ENCODE measurements around the gene URI1. TPM values are rescaled to one million over a fixed set of nuclear protein-coding genes. Genes with fewer than 3 reads are reported as not detected.

URI1 gene
- total and polyA plus RNA-seq, 2 of the 8 experiments (the other 6 are each of a cell fraction or from before 2014, with no cell fraction given), result 27.7 to 64.3 TPM

GRCh38 chr19:30064348-30064699 lies 122.3 kb downstream of the URI1 start:
- Histone ChIP-seq H4K8ac (ENCODE audit: extremely low read depth, insufficient read depth, low read length) (no peak overlapping the region), H3K4me1 (replicated peaks in 1 of 4; ENCODE audit: control insufficient read depth in 3 of 4, insufficient read depth in 4 of 4, low read length in 3 of 4) (no peaks in the 10 kb centered on the region), H2AK5ac (ENCODE audit: low read depth, low read length) (no peak overlapping the region), H3K23ac (ENCODE audit: insufficient read length) (no peak overlapping the region), H3K79me1 (ENCODE audit: low read depth, low read length) (no peaks in the 10 kb centered on the region), H3K4ac (replicated peaks; ENCODE audit: insufficient read length, low read depth, low read length) (no peak overlapping the region), H3K9me3 (ENCODE audit: insufficient read depth in 2 of 2, low read depth in 1 of 2, low read length in 1 of 2) (no peaks in the 10 kb centered on the region), H3K9ac (replicated peaks in 1 of 4; ENCODE audit: extremely low read depth in 1 of 4, low read depth in 3 of 4, low read length in 3 of 4) (no peak overlapping the region), H3K4me2 (ENCODE audit: insufficient read depth in 1 of 2, low read depth in 2 of 2, low read length in 2 of 2) (no peak overlapping the region), H4K91ac (replicated peaks; ENCODE audit: insufficient read length, low read length) (no peak overlapping the region), H3K23me2 (ENCODE audit: low read depth, low read length) (peaks cover 14% of the 10 kb centered on the region; the same call in 1 of the 2 replicates), H2BK120ac (replicated peaks; ENCODE audit: low read depth, low read length) (no peak overlapping the region), H2BK20ac (ENCODE audit: low read length) (no peak overlapping the region), H3K14ac (ENCODE audit: insufficient read length) (no peak overlapping the region), H2BK5ac (ENCODE audit: low read depth, low read length) (no peak overlapping the region), H2BK12ac (ENCODE audit: low read depth, low read length) (no peak overlapping the region), H3K36me3 (ENCODE audit: control insufficient read depth in 2 of 4, insufficient read depth in 4 of 4, low read length in 3 of 4) (no peaks in the 10 kb centered on the region), H2BK15ac (ENCODE audit: low read length) (no peak overlapping the region), H3K79me2 (ENCODE audit: control insufficient read depth in 1 of 2, insufficient read depth in 2 of 2, low read length in 2 of 2) (no peaks in the 10 kb centered on the region), H3K27ac (ENCODE audit: low read depth, low read length) (no peak overlapping the region), H4K20me1 (replicated peaks in 1 of 2; ENCODE audit: control insufficient read depth in 1 of 2, insufficient read depth in 2 of 2, low read length in 2 of 2) (peaks cover 0 to 3% of the 10 kb centered on the region in 2 experiments), H3K27me3 (replicated peaks in 1 of 4; ENCODE audit: control insufficient read depth in 3 of 4, extremely low read depth in 1 of 4, insufficient read depth in 3 of 4, low read length in 3 of 4) (no peaks in the 10 kb centered on the region), H3K56ac (replicated peaks; ENCODE audit: insufficient read length, low read depth, low read length) (no peak overlapping the region), H2AFZ (ENCODE audit: low read length) (no peak overlapping the region), H4K5ac (ENCODE audit: insufficient read length, low read depth, low read length) (no peak overlapping the region), H3K4me3 (ENCODE audit: extremely low read depth in 1 of 4, insufficient read depth in 2 of 4, low read depth in 3 of 4, low read length in 4 of 4) (no peak overlapping the region), H3K18ac (ENCODE audit: extremely low read depth, low read length) (no peak overlapping the region)
- ChIA-PET CTCF (ENCODE audit: partially characterized antibody) (interaction anchor here (0.6 kb wide), 1 partner anchor 566 kb away, joined by 3 read pairs; no protein-coding TSS in a partner anchor), POLR2A (ENCODE audit: partially characterized antibody) (no interaction called here)
- 88% methylated on average over 19 of the region's 19 CpGs; no CpG with 5 or more reads in 1 of the 2 experiments for WGBS, 2 experiments (ENCODE audit: extremely low coverage in 1 of 2, insufficient coverage in 1 of 2, insufficient read length in 1 of 2, insufficient replicate concordance in 2 of 2, low coverage in 1 of 2, low lambda C conversion rate in 2 of 2, missing lambda C conversion rate in 1 of 2)
- FAIRE-seq, result no peak
- DNase-seq (ENCODE audit: low read depth in 1 of 2, low spot score in 2 of 2), result no peak
- no peak for TF ChIP-seq TCF12 (IDR thresholded peaks at IDR 0.05; ENCODE audit: low read depth, low read length)
- no peak for TF ChIP-seq E2F6 (IDR thresholded peaks at IDR 0.05)
- TF ChIP-seq YY1 (IDR thresholded peaks at IDR 0.05; ENCODE audit: low read depth, low read length), result no peak
- TF ChIP-seq CREB1 (IDR thresholded peaks at IDR 0.05), result no peak

Measured in H1 (cell line).